NCI-H774 (cell line): Measurements from ENCODE around the gene MAP3K13.
"Not testable (repeated sequence)": the region's sequence is repeated elsewhere in the genome, so short reads cannot be mapped to it uniquely, and the experiment has no call there.

Experiments used
- DNase-seq: peaks from one replicate; lab custom pipeline; 2025; lab: John Stamatoyannopoulos, UW

MAP3K13 gene

DNA sequence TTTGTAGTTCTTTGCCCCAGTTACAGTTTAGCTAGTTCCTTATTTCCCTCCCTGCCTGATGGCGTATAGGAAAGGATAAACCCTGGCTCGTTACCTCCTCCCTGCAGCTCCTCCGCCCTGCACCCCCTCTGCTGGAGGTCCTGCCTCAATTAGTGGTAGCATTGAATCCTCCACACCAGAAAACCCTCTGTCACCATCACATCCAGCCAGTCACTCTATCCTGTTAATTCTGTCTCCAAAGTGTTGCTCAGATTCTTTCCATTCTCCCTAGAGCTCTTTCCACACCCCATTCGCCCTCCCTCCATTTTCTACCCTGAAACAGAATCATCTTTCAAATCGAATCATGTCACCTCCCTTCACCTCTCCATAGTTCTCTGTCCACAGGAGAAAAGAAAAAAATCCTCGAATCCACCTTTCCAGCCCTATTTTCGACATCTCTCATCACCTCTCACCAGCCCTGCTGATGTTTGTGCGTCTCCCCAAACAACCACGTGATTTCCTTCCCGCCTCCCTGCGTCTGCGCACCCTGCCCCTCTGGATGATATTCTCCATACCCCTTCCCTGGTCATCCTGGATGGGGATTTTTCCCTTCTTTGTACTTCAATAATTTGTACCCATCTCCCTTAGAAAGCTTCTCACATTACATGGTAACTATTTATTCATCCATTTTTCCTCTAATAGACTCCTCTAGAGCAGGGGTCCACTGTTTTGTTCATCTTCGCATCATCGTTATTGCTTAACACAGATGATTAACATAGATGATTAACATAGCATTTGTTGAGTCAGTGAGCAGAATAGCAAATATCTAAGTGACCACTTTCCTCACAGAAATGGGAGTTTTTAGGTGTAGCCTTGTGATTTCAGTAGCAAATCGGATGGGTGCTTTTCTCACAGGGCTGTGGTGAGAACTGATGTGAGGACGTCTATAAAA, 37.1 kb downstream of the MAP3K13 start:
- DNase-seq = no peak

DNA sequence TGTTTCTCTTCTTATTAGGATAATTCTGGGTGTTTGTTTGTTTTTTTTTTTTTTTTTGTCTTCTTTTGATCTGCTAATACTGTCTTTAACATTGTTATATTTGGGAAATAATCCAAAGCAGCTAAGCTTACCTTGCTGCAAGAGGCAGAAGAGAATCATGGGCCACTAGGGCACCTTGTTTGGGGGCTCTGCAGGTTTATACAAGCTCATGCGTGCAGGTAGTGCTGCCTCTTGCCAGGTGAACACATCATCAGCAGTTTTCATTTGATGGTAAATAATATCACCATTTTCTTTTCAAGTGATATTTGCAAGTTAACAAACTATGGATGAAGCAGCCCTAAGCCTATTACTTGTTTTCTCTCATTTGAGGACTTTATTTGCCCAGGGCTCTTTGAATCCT, 37.9 kb downstream of the MAP3K13 start:
- peak; percentile 24 for DNase-seq

DNA sequence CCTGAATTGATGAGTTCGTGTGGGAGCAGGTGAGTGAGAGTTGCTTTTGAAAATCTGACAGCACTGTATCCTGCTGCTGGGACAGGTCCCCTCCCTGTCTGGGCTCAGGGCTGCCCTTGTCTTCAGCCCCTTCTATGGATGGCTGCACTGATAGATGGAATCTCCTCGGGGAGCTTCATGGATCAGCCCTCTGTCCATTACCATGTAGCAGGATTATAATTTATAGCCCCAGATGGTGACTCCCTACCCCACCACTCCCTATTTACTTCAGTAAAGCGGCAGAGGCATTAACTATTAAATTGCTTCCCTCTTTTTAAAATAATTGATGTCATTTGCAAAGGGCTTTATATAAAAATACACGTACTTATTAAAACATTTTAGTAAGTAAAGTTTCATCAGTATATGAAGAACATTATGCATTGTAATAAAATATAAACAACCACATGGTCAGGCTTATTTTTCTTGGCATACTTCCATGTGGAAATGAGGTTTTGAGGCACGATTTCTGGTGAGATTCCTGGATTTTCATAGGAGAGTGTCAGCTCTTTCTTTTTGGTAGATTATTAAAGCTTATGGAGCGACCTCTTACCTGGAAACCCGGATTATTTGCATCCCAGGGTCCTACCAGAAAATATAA, 38.5 kb downstream of the MAP3K13 start:
- DNase-seq = no peak

DNA sequence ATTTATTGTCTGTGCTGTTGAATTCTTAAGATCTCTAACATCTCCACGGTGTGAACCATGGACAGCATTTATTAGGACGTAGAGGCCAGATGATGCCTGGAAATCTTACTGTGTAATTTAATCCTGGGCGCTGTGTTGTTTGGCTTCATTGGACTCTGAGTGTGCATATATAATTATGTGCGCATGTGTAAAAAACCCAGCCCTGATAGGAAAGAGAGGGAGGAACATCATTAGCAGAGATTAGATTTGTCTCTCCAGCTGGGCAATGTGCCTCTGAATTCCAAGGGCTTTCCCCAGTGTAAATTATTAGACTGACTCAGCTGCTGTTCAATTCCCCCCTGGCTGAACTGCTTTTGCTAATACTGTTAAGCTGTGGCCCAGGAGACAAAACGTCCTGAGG, 39.6 kb downstream of the MAP3K13 start:
- DNase-seq = peak; percentile 77

DNA sequence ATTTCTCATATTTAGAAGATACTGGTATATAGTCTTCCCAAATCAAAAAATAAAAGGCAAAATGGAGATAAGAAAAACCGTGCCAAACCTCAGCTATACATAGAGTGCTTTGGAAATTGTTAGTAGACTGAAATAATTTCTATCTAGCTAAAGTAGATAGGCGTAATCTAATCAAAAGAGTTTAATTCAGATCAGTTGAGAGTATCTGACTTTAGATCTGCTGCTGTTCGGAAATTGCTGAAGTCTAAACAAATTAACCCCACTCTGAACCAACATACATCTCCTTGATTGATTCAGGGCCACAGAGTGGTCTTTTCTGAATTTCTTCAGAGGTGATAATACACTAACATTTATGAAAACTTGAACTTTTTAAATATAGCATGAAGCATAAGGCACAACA, 40.1 kb downstream of the MAP3K13 start:
- no peak for DNase-seq

DNA sequence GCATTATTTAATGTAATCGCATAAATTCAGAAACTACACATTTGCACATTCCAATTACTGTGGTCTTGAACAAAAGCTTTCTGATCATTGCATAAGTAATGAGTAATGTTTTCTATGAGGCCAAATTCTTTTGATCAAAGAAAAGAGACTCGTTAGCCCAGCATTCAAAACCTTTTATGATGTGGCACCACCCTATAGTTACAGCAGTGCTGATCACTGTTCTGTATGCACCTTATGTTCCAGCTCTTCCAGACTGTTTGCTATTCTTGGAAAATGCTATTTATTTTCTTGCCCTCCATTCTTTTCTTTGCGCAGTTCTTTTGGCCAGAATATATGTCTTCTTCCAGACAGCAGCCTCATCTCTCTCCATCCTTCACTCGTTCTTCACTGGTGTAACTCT, 42.3 kb downstream of the MAP3K13 start:
- no peak for DNase-seq

DNA sequence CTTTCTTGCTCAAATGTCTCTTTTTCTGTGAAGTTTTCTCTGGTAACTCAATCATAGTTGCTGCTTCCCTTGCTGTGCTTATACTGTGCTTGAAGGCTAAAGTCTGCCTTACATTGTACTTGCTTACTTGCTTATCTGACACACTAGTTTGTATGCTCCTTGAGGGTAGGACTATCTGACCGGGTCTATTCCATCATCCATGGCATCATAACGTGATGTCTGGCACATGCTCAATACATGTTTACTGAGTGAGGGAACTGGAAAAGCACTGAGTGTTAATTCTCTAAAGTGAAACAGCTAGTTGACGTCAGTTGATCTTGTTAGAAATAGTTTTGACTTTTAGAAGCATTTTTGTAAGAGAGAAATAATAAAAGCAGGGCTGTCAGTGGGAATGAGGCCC, 42.7 kb downstream of the MAP3K13 start:
- DNase-seq = no peak

DNA sequence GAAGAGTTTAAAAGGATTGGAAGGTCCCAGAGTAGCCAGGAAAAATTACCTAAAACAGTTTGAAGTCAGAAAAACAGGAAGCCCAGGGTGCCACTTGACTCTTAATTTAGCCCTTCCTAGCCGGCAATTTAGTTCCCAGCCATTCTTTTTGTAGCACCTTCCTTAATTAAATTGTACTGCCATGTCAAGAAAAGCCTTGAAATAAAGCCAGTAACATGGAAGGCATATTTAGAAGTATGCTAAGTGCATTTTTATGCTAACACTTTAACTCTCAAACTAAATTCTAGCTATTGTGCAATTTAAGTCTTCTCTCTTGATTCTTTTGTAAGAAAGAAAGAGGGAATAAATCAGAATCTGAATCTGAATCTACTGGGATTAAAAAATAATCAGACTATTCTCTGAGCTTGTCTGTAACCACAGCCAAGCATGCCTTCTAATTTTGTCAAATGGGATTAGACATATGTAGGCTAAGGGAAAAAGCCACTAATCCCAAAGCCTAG, 43.2 kb downstream of the MAP3K13 start:
- no peak for DNase-seq

DNA sequence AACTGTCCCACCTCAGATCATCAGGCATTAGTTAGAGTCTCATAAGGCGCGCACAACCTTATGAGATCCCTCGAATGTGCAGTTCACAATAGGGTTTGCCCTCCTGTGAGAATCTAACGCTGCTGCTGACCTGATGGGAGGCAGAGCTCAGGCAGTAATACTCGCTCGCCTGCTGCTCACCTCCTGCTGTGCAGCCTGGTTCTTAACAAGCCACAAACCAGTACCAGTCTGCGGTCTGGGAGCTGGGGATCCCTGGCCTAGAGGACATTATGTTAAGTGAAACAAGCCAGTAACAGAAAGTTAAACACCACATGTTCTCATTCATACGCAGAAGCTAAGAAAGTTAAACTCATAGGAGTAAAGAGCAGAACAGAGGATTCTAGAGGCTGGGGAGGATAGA, 47.0 kb downstream of the MAP3K13 start:
- no peak for DNase-seq

DNA sequence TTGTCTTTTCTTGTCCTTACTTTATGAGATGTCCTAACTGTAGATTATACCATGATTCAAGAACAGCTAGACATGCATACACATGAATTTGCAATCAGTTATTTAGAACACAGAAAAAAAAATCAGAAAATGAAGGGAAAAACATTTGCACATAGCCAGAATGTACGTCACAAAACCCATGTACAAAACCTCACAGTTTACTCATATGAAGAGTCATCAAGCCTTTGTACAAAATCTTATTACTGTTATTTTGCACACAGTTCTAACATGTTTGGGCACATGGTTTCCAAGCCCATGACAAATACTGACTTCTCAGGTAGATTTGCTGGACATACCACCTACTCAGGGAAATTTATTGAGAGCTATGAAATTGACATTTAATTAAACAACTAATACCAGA, 48.2 kb downstream of the MAP3K13 start:
- DNase-seq = no peak

DNA sequence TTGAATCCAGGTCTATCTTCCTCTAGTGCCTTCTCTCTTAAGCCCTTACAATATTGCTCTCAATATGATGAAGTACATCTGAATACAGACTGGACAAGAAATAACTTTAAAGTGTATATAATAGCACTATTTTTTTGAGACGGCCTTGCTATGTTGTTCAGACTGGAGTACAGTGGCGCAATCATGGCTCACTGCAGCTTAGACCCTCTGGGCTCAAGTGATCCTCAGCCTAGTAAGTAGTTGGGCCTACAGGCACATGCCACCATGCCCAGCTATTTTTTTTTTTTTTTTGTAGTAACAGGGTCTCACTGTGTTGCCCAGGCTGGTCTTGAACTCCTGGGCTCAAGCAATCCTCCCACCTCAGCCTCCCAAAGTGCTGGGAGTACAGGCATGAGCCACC, 53.6 kb downstream of the MAP3K13 start:
- no peak for DNase-seq

DNA sequence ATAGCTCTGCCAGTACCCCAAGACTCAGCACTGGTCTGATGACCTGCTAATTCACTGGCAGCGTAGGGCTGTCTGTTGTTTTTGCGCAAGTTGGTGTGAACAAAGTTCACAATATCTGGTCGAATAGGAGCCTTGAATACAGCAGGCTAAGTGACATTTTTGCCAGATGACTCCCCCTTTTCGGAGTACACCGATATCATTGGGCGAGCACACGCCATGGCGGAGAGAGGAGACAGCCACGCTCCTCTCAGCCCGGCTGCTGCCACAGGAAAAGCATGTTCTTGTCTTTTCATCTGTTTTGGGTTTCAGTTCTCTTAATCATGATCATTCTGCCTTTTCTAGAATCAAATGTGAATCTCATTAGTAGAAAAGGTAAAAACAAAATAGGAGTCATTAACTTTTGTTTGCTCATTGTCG, 55.6 kb downstream of the MAP3K13 start:
- not testable (repeated sequence) for DNase-seq

DNA sequence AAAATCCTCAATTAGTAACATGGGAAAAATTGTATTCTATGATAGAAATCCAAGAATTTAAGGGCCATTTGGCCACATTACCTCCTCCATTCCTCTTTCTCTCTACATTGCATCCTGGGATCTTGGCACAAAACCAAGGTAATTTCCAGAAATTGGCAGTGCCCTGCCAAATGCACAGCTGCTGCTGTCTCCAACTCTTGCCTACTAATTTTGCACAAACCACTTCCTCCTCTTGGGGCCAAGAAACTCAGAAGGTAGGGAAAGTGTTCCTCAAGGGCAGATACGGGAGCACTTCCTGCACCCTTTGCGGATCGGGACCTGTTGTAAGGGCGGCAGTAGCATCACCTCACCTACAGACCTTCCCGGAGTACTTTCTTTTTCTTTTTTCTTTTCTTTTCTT, 57.8 kb downstream of the MAP3K13 start:
- DNase-seq = peak; percentile 36

DNA sequence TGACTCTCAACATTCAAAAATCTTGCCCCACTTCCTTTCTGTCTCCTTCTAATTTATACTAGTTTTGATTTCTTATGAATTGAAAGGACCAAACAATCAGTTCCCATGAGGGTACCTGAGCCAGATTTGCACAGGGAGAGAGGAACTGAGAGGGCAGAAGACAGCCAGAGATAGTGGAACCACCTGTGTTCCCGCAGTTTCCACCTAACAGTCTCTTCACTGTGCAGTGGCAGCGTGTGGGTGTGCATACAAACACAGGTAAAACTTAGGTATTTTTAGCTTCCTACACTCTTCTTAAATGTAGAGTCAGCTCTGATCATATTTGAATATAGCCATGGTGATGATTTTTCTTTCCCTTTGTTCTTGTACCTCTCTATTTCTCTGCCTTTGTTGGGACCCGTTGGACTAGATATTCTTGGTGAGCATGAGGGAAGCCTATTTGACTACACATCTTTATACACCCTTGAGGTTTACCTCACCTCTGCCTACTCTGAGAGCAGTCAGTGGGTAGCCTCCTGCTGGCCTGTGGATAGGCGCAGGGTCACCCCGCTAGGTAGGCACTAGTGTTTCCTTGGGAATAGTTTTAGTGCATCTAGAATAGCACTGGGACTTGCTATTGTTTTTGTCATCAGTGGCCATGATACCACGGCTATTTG, 58.8 kb downstream of the MAP3K13 start:
- DNase-seq = no peak

DNA sequence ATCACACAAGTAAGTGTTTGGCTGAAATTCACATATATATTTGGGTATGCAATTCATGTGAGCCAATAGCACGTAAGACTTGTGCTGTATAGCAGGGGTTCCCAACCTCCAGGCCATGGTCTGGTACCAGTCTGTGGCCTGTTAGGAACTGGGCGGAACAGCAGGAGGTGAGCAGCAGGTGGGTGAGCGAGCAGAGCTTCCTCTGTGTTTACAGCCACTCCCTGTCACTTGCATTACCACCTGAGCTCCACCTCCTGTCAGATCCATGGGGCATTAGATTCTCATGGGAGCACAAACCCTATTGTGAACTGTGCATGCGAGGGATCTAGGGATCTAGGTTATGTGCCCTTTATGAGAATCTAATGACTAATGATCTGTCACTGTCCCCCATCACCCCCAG, 59.7 kb downstream of the MAP3K13 start:
- no peak for DNase-seq

DNA sequence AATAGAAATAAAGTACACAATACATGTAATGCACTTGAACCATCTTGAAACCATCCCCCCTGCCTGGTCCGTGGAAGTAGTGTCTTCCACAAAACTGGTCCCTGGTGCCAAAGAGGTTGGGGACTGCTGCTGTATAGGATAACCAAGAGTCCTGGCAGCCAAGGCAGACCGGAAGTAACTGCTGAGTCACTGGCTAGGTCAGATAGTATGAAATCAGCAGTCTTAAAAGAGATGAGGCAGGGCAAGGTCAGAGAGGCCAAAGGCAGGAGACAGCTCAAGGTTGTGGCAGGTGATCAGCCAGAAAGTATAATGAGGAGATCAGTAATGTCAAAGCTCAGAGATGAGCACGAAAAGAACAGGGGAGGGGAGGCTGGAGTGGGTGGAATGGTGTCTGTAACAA, 60.2 kb downstream of the MAP3K13 start:
- DNase-seq = no peak

DNA sequence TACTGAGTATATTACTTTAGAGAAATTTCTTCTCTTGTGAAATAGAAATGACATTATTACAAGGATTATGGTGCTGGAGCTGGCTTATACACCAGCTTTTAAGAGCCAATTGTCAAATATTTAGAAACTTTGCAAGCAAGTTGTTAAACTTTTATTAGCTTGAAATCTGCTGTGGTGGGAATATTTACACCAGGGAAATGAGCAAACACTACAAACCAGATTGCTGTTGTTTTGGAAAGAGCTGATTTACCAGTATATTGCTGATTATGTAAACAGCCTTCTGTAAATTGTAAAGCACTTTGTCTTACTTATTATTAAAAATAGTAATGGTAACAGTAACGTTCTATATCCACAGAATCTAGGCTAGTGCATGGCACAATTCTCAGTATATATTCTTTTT, 61.5 kb downstream of the MAP3K13 start:
- DNase-seq = no peak

DNA sequence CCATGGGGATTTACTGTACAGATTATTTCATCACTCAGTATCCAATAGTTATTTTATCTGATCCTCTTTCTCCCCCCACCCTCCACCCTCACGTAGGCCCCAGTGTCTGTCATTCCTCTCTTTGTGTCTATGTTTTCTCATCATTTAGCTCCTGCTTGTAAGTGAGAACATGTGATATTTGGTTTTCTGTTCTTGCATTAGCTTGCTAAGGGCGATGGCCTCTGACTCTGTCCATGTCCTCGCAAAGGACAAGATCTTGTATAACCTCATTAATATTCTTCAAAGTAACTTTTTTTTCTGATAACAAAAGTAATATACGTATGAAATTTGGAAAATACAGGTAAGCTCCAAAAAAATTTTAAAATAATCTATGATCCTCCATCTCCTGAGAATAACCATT, 67.4 kb downstream of the MAP3K13 start:
- DNase-seq = no peak

DNA sequence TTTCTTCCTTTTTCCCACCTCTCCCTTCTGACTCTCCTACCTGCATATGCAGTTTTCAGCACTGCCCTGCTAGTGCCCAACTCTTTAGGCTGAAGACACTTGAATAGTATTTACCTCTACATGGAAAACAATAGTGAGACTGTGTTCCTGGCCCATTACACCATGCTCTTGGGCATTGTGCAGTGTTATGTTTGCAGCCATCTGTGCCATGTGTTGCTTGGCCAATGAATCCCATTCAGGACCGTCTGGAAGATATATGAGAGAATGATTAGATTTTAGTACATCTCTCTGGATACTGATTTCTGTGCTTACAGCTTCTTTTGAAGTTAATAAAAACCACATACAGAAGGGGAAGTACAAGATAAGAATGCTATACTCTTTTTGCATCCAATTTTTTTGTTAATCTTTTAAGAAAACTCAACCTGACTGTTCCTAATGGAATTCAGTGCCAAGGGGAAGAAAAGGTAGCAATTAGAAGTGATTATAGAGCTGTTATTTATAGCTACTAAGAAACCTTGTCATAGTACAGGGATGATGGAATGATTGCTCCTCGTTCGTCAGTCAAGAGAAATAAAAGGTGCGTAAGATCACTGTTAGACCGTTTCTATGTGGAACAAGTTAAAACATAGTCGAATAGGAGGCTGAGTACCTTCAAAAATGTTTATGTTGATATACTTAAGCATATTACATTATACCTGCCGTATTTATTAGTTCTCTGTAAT, 77.0 kb downstream of the MAP3K13 start:
- DNase-seq = peak; percentile 76

DNA sequence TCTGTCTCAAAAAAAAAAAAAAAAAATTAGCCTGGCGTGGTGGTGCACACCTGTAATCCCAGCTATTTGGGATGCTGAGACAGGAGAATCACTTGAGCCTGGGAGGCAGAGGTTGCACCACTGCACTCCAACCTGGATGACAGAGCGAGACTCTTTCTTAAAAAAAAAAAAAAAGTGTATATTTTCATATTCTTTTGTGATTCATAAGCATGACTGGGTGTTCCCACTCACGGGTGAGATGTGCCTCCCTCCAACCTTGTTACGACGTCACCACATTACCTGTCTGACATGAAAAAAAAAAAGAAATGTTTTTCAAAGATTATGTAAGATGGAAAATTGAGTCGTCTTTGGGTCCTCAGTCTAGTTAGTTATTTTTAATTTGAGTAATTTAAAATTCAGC, 79.1 kb downstream of the MAP3K13 start:
- no peak for DNase-seq

DNA sequence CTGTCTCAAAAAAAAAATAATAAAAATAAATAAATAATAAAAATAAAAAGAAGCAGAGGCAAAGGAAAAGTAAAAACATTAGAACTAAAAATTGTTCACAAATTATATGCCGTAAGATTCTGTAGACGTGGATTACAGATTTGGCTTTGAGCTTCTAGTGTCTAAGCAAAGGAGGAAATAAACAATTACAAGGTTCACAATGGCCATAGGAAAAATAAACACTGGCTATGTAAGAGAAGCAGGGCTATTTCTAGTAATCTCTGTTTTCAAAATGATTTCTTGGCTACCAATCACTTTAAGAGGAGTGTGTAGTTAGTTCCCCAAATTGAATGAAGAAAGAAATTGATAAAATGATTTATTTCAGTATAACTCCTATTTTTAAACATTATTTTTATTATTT, 81.4 kb downstream of the MAP3K13 start:
- peak; percentile 46 for DNase-seq

DNA sequence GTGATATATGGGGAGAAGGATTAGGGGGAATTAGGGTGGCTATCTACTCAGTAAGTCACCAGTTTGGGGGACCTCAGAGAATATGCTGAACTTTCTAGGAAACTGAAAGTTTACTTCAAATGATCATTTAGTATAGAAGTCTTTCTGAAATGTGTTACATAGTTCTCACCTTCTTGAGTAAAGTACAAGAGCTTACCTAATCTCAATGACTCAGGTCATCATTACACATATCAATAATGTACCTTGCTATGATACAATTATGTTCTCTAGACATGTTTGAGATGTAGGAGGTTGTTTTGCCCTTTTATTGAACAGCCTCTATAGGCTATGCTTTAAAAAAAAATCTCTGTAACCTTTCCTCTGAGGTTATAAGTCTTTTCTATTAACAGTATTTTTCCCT, 85.2 kb downstream of the MAP3K13 start:
- no peak for DNase-seq
